Measurements from ENCODE around the gene MBLAC1.

Gene MBLAC1

DNA sequence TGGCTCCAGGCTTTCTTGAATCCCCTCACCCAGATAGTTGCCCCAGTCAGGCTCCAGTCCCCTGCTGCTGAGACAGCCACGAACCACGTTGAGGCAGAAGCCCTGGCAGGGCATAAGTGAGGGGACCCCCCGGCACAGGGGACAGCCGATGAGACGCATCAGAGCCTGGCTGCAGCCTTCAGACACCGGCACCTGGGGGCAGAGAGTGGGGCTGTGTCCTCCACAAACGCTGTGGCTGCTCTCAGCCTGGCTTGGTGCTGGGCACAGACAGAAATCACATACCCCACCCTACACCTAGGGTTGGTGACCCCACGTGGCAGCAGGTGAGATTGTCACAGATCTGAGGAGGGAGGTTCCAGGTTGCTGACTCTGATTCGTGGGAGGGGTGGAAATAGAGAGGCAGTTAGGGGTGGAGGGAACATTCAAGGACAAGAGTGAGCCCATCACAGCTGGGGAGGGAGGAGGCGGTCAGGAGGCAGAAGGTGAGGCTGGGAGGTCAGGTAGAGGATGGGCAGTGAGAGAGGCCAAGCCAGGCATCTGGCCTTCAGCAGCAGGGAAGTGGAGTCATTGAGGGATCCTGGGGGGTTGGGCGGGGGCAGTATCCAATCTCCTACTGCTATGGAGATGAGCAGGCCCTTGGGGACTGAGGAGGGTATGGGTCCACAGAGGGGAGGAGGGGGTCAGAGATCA lies 47.2 kb downstream of the MBLAC1 start:
- DNase-seq: no peak

DNA sequence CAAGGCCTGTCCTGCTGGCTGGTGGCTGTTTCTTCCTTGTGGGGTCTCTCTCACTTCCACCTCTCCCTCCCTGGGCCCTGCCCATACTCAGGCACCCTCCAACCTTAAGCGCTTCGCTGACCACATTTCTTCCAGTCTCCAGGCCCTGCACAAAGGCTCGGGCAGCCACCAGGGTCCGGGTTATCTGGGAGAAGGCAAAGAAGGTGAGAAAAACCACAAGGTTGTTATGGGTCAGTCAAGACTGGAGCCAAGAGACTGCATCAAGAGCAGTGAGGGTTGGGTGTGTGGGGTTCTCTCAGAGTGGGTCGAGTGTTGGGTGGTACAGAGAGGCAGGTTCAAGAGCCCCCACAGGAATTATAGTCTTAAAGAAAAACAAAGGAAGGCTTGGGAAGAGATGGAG lies 47.8 kb downstream of the MBLAC1 start:
- DNase-seq: no peak

DNA sequence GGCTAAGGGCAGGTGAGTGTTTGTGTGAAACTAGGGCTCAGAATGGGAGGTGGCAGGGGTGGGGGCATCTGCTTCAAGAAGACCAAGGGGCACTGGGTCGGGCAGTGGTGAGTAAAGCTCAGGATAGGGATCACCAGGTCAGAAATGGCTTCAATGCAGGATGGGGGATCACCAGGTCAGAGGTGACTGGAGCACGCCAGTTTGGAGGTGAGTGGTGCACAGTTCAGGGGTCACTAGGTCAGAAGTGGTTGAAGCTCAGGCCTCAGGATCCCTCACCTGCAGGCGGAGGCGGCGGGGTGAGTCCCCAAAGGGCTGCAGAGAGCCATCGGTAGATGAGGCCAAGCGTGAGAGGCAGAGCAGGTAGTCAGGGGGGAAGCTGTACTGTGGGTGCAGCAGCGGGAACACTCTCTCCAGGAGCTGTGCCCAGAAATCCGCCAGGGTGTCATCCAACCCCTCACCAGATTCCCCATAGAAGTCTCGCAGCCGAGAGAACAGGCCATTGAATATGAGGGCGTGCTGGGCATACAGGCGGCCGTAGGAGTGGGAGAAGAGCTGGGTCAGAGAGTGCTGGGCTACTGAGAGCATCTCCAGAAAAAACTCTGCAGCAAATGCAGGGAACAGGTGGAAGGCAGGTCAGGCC lies 48.6 kb downstream of the MBLAC1 start:
- DNase-seq: no peak

- DNase-seq: no peak
Observed at GRCh38 chr7:100176096-100177044, 49.6 kb downstream of the MBLAC1 start.

DNA sequence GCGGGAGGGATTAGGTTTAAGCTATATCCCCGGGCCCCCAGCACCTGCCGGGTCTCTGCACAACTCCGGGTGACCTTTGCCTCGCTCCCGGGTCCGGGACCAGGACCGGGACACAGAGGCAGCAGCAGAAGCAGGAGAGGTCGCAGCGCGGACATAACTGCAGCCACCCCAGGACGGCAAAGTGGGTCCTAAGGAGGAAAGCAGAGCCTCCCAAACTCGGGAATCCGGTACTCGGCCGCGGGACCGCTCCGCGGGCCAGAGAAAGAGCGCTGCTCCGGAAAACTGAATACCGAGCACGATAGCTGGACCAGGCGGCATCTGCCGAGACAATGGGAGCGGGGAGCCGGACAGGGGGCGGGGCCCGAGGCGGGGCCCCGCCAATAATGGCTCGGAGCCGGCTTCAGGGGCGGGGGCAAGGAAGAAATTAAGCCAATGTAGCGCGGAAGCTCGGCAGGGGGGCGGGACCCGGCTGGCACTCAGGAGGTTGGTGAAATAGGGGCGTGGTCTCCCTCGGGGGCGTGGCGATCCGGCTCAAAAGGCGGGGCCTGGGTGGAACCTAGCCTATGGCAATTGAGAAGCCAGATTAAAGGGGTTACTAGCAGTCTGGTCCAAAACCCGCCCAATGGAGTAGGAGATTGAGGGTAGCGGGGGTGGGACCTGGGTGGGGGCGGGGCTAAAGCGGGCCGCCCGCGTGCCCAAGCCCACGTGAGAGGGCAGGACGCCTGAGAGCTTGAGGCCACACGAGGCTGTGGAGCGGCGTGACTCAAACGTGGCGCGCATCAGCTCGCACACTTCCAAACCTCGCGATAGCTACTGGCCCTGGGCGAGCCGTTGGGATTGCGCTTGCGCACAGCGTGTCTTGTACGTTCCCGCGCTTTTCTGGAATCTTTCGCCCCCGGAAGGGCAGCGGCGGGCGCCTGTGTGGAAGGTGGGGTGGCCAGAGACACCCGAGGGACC lies 50.6 kb downstream of the MBLAC1 start, which contains the start of the genes GPC2 and STAG3:
GPC2 (minus strand) TSS at position 337 of the 957 bp plus-strand sequence; CDS start at position 155, 182 bp downstream.
STAG3 (plus strand) TSS at position 874 of the 957 bp plus-strand sequence. CDS start 2,639 bp downstream, outside the sequence.
- DNase-seq: peak; percentile 99

Data from NCI-H1417 treated with DMSO at 0.1 percent for 48 hours (cell line).